Right ventricle myocardium superior (tissue), 1 donor: Measurements from ENCODE around the gene PARS2. TPM values are rescaled to one million over a fixed set of nuclear protein-coding genes. Genes with fewer than 3 reads are reported as not detected.
"Not testable (repeated sequence)": the region's sequence is repeated elsewhere in the genome, so short reads cannot be mapped to it uniquely, and the experiment has no call there.

ENCODE experiments used
- ATAC-seq: fragments of 200-7000 bp; cut with Tn5 transposase; one replicate; pipeline ENCODE4 v1.9.1; 2020; ENCODE audit warnings: mild to moderate bottlenecking; ENCODE audit not compliant: poor library complexity
- DNase-seq: peaks from one replicate; pipeline ENCODE4 v3.0.0-alpha.2; 2020
- intact Hi-C: fragments of 100-400 bp; cut with DNase I; formaldehyde crosslinking; loops from one replicate; pipeline ENCODE4 v1.11.2; 2022
- total RNA-seq: library from RNA; stranded (reverse); fragmentation: NEBNext Ultra II Directional; extraction: Animal tissue kit (Norgen Biotek cat#: 25700); gene quantifications from one replicate; pipeline ENCODE4 v1.2.1, GENCODE V29; 2021
- donor health status: DM: no; HTN: yes; CAD: no; lungs with severe emphysema.

PARS2 gene
- total RNA-seq, 1 donor from 2014 or later: 4.0 TPM

- intact Hi-C loops: no loop called here
- ATAC-seq (peak; percentile 75), DNase-seq (no peak)
Observed at GRCh38 chr1:54781023-54781723, 16.9 kb upstream of the PARS2 start.

- ATAC-seq (no peak), DNase-seq (no peak)
- intact Hi-C loops: no loop called here
Observed at GRCh38 chr1:54777431-54777830, 13.1 kb upstream of the PARS2 start.

- intact Hi-C loops: no loop called here
- DNase-seq (no peak), ATAC-seq (no peak)
Observed at GRCh38 chr1:54777011-54777410, 12.7 kb upstream of the PARS2 start.

GRCh38 chr1:54775828-54776721 lies 11.8 kb upstream of the PARS2 start:
- DNase-seq, intact Hi-C loops, ATAC-seq: not testable (repeated sequence)

GRCh38 chr1:54774820-54775498 lies 10.6 kb upstream of the PARS2 start:
- no peak for DNase-seq
- intact Hi-C loops: no loop called here

GRCh38 chr1:54772951-54773350 lies 8.6 kb upstream of the PARS2 start:
- intact Hi-C loops: no loop called here
- DNase-seq (no peak), ATAC-seq (no peak)

More at GRCh38 chr1:54774820-54775498, 10.6 kb upstream of the PARS2 start:
- ATAC-seq: no peak

- ATAC-seq (no peak), DNase-seq (no peak)
- intact Hi-C loops: no loop called here
Observed at GRCh38 chr1:54768093-54768492, 3.8 kb upstream of the PARS2 start.

GRCh38 chr1:54767526-54767925 lies 3.2 kb upstream of the PARS2 start:
- ATAC-seq (no peak), DNase-seq (no peak)
- intact Hi-C loops: no loop called here

GRCh38 chr1:54766726-54767125 lies 2.4 kb upstream of the PARS2 start:
- DNase-seq (no peak), ATAC-seq (no peak)
- intact Hi-C loops: no loop called here

- DNase-seq: no peak
- intact Hi-C loops: no loop called here
- ATAC-seq: peak; percentile 24
Observed at GRCh38 chr1:54764922-54765561, 719 bp upstream of the PARS2 start.

- ATAC-seq: no peak
- intact Hi-C loops: no loop called here
- no peak for DNase-seq
Observed at GRCh38 chr1:54763816-54764132, 549 bp downstream of the PARS2 start.

- intact Hi-C loops: no loop called here
- DNase-seq: no peak
Observed at GRCh38 chr1:54758678-54759348, 5.5 kb downstream of the PARS2 start.

GRCh38 chr1:54757833-54758232 lies 6.5 kb downstream of the PARS2 start:
- intact Hi-C loops: no loop called here
- no peak for DNase-seq
- ATAC-seq: no peak

More at GRCh38 chr1:54758678-54759348, 5.5 kb downstream of the PARS2 start:
- no peak for ATAC-seq

GRCh38 chr1:54754486-54755285 lies 9.6 kb downstream of the PARS2 start:
- intact Hi-C loops: no loop called here
- ATAC-seq (no peak), DNase-seq (no peak)

- intact Hi-C loops: no loop called here
- DNase-seq (no peak), ATAC-seq (no peak)
Observed at GRCh38 chr1:54754045-54754444, 10.3 kb downstream of the PARS2 start.

- intact Hi-C loops: no loop called here
- ATAC-seq (no peak), DNase-seq (no peak)
Observed at GRCh38 chr1:54751426-54751825, 12.9 kb downstream of the PARS2 start.

GRCh38 chr1:54750596-54750995 lies 13.7 kb downstream of the PARS2 start:
- no peak for ATAC-seq
- intact Hi-C loops: no loop called here
- no peak for DNase-seq
